Lower lobe of right lung (tissue), 2 donors: Measurements from ENCODE around the gene SLC38A6. TPM values are rescaled to one million over a fixed set of nuclear protein-coding genes. Genes with fewer than 3 reads are reported as not detected.

Source experiments
- ATAC-seq, 2 donors: fragments of 200-7000 bp; cut with Tn5 transposase; one replicate each; pipeline ENCODE4 v1.9.1; 2020 to 2022; ENCODE audit warnings: mild to moderate bottlenecking in 2 of 2, moderate library complexity in 2 of 2
- DNase-seq: peaks from one replicate; pipeline ENCODE4 v3.0.0-alpha.2; 2020
- H3K27ac ChIP-seq: fragments of 200-600 bp; one replicate; pipeline ENCODE4 v1.8.0; 2022
- H3K27me3 ChIP-seq: fragments of 200-600 bp; one replicate; pipeline ENCODE4 v1.8.0; 2022; ENCODE audit warnings: low read depth
- H3K36me3 ChIP-seq: fragments of 200-600 bp; one replicate; pipeline ENCODE4 v1.8.0; 2022; ENCODE audit warnings: mild to moderate bottlenecking
- H3K4me1 ChIP-seq: fragments of 200-600 bp; one replicate; pipeline ENCODE4 v1.8.0; 2022
- H3K4me3 ChIP-seq: fragments of 200-600 bp; one replicate; pipeline ENCODE4 v1.8.0; 2022; ENCODE audit warnings: mild to moderate bottlenecking
- H3K9me3 ChIP-seq: fragments of 200-600 bp; one replicate; pipeline ENCODE4 v1.8.0; 2022
- intact Hi-C: fragments of 100-400 bp; cut with DNase I; formaldehyde crosslinking; loops from one replicate; pipeline ENCODE4 v1.11.0; 2022
- total RNA-seq: library from RNA; stranded (reverse); fragmentation: NEBNext Ultra II Directional; extraction: Animal tissue kit (Norgen Biotek cat#: 25700); gene quantifications from one replicate; pipeline ENCODE4 v1.2.1, GENCODE V29; 2021
- TF ChIP-seq, protein P1 (sequence below): fragments of 200-600 bp; IDR thresholded peaks from one replicate; pipeline ENCODE4 v1.8.0; 2022; ENCODE audit warnings: antibody characterized with exemption, mild to moderate bottlenecking
- donor health status: DM: no; HTN: yes; CAD: no; lungs with severe emphysema.

Gene SLC38A6
- total RNA-seq, 1 donor from 2014 or later = 28.3 TPM

DNA sequence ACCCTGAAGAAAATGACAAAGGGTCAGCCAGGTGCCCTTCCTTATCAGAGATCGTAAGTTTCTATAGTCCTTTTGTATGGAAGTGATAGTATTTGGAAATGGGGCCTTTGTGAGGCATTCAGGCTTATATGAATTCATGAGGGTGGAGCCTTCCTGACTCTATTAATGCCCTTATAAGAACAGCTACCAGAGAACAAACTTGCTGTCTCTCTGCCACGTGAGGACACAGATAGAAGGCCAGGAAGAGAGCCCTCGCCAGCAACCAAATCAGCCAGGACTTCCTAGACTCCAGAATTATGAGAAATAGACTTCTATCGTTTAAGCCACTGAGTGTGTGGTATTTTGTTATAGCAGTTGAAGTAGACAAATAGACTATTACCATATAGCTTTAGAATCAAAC lies 36.8 kb upstream of the SLC38A6 start:
- Histone ChIP-seq H3K4me1 (no peaks in the 10 kb centered on the region), H3K27me3 (no peaks in the 10 kb centered on the region), H3K36me3 (no peaks in the 10 kb centered on the region), H3K9me3 (no peaks in the 10 kb centered on the region), H3K4me3 (no peak overlapping the region), H3K27ac (no peak overlapping the region)
- TF ChIP-seq, protein P1, sequence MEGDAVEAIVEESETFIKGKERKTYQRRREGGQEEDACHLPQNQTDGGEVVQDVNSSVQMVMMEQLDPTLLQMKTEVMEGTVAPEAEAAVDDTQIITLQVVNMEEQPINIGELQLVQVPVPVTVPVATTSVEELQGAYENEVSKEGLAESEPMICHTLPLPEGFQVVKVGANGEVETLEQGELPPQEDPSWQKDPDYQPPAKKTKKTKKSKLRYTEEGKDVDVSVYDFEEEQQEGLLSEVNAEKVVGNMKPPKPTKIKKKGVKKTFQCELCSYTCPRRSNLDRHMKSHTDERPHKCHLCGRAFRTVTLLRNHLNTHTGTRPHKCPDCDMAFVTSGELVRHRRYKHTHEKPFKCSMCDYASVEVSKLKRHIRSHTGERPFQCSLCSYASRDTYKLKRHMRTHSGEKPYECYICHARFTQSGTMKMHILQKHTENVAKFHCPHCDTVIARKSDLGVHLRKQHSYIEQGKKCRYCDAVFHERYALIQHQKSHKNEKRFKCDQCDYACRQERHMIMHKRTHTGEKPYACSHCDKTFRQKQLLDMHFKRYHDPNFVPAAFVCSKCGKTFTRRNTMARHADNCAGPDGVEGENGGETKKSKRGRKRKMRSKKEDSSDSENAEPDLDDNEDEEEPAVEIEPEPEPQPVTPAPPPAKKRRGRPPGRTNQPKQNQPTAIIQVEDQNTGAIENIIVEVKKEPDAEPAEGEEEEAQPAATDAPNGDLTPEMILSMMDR = no peak
- no peak for DNase-seq
- intact Hi-C loops = no loop called here
- no peak for ATAC-seq

DNA sequence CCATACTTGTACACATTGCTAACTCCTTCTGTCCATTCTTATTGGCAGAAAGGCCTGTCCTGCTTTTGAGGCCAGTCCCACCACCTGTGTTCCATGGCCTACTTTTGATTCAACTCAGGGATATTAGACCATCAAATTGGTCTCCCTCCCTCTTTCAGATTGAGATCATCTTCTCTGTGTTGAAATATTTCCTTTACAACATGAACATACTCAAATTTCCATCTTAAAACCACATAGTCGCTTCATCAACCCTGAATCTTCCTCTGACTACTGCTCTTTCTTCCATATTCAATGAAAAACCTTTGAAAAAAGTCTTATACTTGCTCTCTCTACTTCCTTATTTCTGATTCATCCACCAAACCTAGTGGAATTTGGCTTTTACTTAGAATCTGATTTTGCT lies 35.1 kb upstream of the SLC38A6 start:
- intact Hi-C loops = no loop called here
- no peak for ATAC-seq
- Histone ChIP-seq H3K4me1 (no peaks in the 10 kb centered on the region), H3K9me3 (no peaks in the 10 kb centered on the region), H3K36me3 (no peaks in the 10 kb centered on the region), H3K4me3 (no peak overlapping the region), H3K27me3 (no peaks in the 10 kb centered on the region), H3K27ac (no peak overlapping the region)
- DNase-seq = no peak
- TF ChIP-seq, protein P1 = no peak

DNA sequence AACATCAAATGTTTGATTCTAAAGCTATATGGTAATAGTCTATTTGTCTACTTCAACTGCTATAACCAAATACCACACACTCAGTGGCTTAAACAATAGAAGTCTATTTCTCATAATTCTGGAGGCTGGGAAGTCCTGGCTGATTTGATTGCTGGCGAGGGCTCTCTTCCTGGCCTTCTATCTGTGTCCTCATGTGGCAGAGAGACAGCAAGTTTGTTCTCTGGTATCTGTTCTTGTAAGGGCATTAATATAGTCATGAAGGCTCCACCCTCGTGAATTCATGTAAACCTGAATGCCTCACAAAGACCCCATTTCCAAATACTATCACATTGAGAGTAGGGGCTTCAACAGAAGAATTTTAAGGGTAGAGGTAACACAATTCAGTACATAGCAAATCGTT lies 34.3 kb upstream of the SLC38A6 start:
- TF ChIP-seq, protein P1 = no peak
- no peak for ATAC-seq
- no peak overlapping the region for H3K27ac ChIP-seq
- intact Hi-C loops = no loop called here
- no peaks in the 10 kb centered on the region for H3K27me3 ChIP-seq
- H3K9me3 ChIP-seq = no peaks in the 10 kb centered on the region
- no peaks in the 10 kb centered on the region for H3K4me1 ChIP-seq
- H3K36me3 ChIP-seq = no peaks in the 10 kb centered on the region
- DNase-seq = no peak
- no peak overlapping the region for H3K4me3 ChIP-seq

DNA sequence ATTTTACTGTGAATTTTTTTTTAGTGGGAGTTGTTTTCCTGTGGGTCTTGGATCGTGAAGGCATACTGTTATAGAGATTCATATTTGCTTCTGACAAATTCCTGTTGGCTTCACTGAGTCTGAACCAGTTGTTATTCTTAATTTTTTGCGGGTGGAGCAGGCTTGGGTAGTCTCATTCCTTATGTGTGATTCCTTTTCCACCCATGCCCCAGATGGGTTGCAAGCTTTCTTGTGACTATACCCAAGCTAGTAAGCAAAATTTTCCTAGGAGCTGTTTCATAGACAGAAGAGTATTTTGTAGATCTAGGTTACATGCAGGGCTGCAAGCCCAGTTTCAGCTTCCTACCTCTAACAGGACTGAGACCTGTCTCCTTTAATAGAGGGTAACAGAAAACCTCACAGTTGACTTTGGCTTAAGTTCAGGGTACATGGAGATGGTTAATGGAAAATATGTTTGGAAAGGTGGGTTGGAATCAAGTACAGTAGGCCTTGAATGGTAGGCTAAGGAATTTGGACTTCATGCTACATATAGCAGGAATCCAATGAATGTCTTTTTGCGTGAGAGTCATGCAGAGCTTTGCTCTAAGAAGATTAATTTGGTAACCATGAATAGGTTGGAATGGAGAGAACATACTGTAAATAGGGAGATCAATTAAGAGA lies 29.1 kb upstream of the SLC38A6 start:
- Histone ChIP-seq H3K36me3 (no peaks in the 10 kb centered on the region), H3K27ac (no peak overlapping the region), H3K4me1 (no peaks in the 10 kb centered on the region), H3K4me3 (no peak overlapping the region), H3K9me3 (peaks cover 24% of the 10 kb centered on the region), H3K27me3 (no peaks in the 10 kb centered on the region)
- intact Hi-C loops = no loop called here
- DNase-seq (no peak), ATAC-seq (no peak)
- TF ChIP-seq, protein P1 = no peak

DNA sequence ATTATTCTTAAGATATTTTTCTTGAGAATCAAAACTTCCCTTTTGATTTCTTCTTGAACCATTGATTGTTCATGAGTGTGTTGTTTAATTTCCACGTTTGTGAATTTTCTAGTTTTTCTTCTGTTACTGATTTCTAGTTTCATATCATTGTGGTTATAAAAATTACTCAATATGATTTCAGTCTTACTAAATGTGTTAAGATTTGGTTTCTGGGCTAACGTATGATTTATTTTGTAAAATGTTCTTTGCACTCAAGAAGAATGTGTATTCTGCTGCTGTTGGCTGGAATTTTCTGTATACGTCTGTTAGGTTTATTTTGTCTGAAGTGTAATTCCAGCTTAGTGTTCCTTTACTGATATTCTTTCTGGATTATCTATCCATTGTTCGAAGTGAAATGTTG lies 24.8 kb upstream of the SLC38A6 start:
- peaks cover 45% of the 10 kb centered on the region for H3K9me3 ChIP-seq
- TF ChIP-seq, protein P1 = no peak

More for the DNA sequence above, 24.8 kb upstream of the SLC38A6 start:
- no peaks in the 10 kb centered on the region for H3K27me3 ChIP-seq
- ATAC-seq (no peak), DNase-seq (no peak)
- H3K27ac ChIP-seq = no peak overlapping the region
- H3K36me3 ChIP-seq = no peaks in the 10 kb centered on the region
- H3K4me3 ChIP-seq = no peak overlapping the region
- intact Hi-C loops = no loop called here
- no peaks in the 10 kb centered on the region for H3K4me1 ChIP-seq
